WERI-Rb-1 (cell line): Measurements from ENCODE around the gene MRPS5.

Experiments
- DNase-seq: peaks from one replicate; pipeline ENCODE4 v3.0.0-alpha.2; 2020
- H3K27ac ChIP-seq: fragments of 250-450 bp; sonication (Bioruptor Pico); 2 replicates; pipeline ENCODE4 v1.5.1; 2020; ENCODE audit warnings: mild to moderate bottlenecking, moderate library complexity
- H3K27me3 ChIP-seq: fragments of 250-450 bp; sonication (Bioruptor Pico); 2 replicates; pipeline ENCODE4 v1.5.1; 2021; ENCODE audit warnings: mild to moderate bottlenecking, low read depth, moderate library complexity; ENCODE audit not compliant: insufficient read depth, severe bottlenecking
- H3K36me3 ChIP-seq: fragments of 250-450 bp; sonication (Bioruptor Pico); 2 replicates; pipeline ENCODE4 v1.5.1; 2020; ENCODE audit warnings: mild to moderate bottlenecking, moderate library complexity
- H3K4me3 ChIP-seq: 2 replicates; pipeline ENCODE4 v1.5.1; 2011; ENCODE audit warnings: low read depth, mild to moderate bottlenecking, control low read depth, low read length
- H3K9me3 ChIP-seq: fragments of 250-450 bp; sonication (Bioruptor Pico); 2 replicates; pipeline ENCODE4 v1.5.1; 2021; ENCODE audit warnings: mild to moderate bottlenecking, moderate library complexity; ENCODE audit not compliant: severe bottlenecking
- CTCF ChIP-seq: IDR thresholded peaks from 2 replicates; pipeline ENCODE4 v1.5.1; 2011; ENCODE audit warnings: low read depth, mild to moderate bottlenecking, control low read depth, inconsistent platforms, low read length

Gene MRPS5

GRCh38 chr2:95050385-95051300 lies 71.0 kb downstream of the MRPS5 start:
- no peak for DNase-seq
- no peak for TF ChIP-seq CTCF
- H3K9me3 ChIP-seq, result no peaks in the 10 kb centered on the region
- H3K36me3 ChIP-seq, result no peaks in the 10 kb centered on the region
- H3K4me3 ChIP-seq, result no peak overlapping the region
- H3K27me3 ChIP-seq, result no peaks in the 10 kb centered on the region
- no peak overlapping the region for H3K27ac ChIP-seq

- no peak for DNase-seq
- Histone ChIP-seq H3K27ac (no peak overlapping the region), H3K36me3 (no peaks in the 10 kb centered on the region), H3K4me3 (no peak overlapping the region), H3K9me3 (no peaks in the 10 kb centered on the region), H3K27me3 (no peaks in the 10 kb centered on the region)
- no peak for TF ChIP-seq CTCF
Measured at GRCh38 chr2:95049961-95050360, 71.6 kb downstream of the MRPS5 start.

GRCh38 chr2:95049683-95049955 lies 72.0 kb downstream of the MRPS5 start:
- Histone ChIP-seq H3K9me3 (no peaks in the 10 kb centered on the region), H3K27me3 (no peaks in the 10 kb centered on the region), H3K36me3 (no peaks in the 10 kb centered on the region), H3K27ac (no peak overlapping the region), H3K4me3 (no peak overlapping the region)
- no peak for TF ChIP-seq CTCF
- no peak for DNase-seq

GRCh38 chr2:95048825-95049682 lies 72.6 kb downstream of the MRPS5 start:
- no peaks in the 10 kb centered on the region for H3K9me3 ChIP-seq
- no peak for TF ChIP-seq CTCF
- no peaks in the 10 kb centered on the region for H3K27me3 ChIP-seq
- H3K27ac ChIP-seq, result no peak overlapping the region
- no peak for DNase-seq
- H3K36me3 ChIP-seq, result no peaks in the 10 kb centered on the region
- no peak overlapping the region for H3K4me3 ChIP-seq

GRCh38 chr2:95047629-95048510 lies 73.7 kb downstream of the MRPS5 start:
- H3K9me3 ChIP-seq, result no peaks in the 10 kb centered on the region
- no peak for TF ChIP-seq CTCF
- no peak for DNase-seq
- no peaks in the 10 kb centered on the region for H3K36me3 ChIP-seq
- H3K27me3 ChIP-seq, result no peaks in the 10 kb centered on the region
- H3K27ac ChIP-seq, result no peak overlapping the region
- no peak overlapping the region for H3K4me3 ChIP-seq
